Erythroblast (primary cell): Measurements from ENCODE around the gene MUC3A.

Source experiments
- GATA1 ChIP-seq: IDR thresholded peaks from 2 replicates; pipeline ENCODE4 v1.6.1; 2011; ENCODE audit warnings: low read depth, mild to moderate bottlenecking, control low read depth, low read length, moderate library complexity
- POLR2A ChIP-seq: IDR thresholded peaks from 2 replicates; pipeline ENCODE4 v1.6.1; 2011; ENCODE audit warnings: mild to moderate bottlenecking, low read length

DNA sequence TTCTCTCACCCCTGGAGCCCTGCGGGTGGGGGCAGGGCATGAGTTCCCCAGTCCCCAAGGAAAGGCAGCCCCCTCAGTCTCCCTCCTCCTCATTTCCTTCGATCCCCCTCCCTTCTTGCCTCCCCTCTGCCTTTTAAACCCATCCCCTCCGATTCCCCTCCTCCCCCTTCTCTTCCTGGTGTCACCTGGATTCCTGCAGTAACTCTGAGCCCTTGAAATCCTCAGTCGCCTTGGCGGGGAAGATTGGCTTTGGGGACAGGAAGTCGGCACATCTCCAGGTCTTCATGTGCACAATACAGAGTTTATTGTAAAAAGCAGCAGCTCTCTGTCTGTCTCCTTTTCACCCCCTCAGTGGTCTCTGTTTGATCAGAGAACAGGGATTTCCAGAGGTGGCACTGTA lies 18.7 kb downstream of the MUC3A start:
- TF ChIP-seq POLR2A = no peak
- no peak for TF ChIP-seq GATA1
